Testis (tissue), 5 donors: Measurements from ENCODE around the gene SLC25A25. TPM values are rescaled to one million over a fixed set of nuclear protein-coding genes. Genes with fewer than 3 reads are reported as not detected.
A peak's percentile ranks its signal among the peaks of the same experiment; 100 is the strongest.
"Not testable (repeated sequence)": the region's sequence is repeated elsewhere in the genome, so short reads cannot be mapped to it uniquely, and the experiment has no call there.

Experiments used
- DNase-seq: peaks from one replicate; pipeline ENCODE4 v3.0.0-alpha.2; 2019
- H3K27ac ChIP-seq, 2 donors: fragments of 200-600 bp; sonication (generic); one replicate each; pipeline ENCODE4 v1.5.1; 2019
- H3K27me3 ChIP-seq: fragments of 200-600 bp; sonication (generic); one replicate; pipeline ENCODE4 v1.5.1; 2019
- H3K36me3 ChIP-seq: fragments of 200-600 bp; sonication (generic); one replicate; pipeline ENCODE4 v1.5.1; 2017; ENCODE audit warnings: low read depth; ENCODE audit errors: missing control alignments
- H3K4me1 ChIP-seq: fragments of 200-600 bp; sonication (generic); one replicate; pipeline ENCODE4 v1.5.1; 2019
- H3K4me3 ChIP-seq, 2 donors: fragments of 200-600 bp; sonication (generic); one replicate each; pipeline ENCODE4 v1.5.1; 2017 to 2019
- H3K9me3 ChIP-seq: fragments of 200-600 bp; sonication (generic); one replicate; pipeline ENCODE4 v1.5.1; 2017
- CTCF ChIP-seq, 3 experiments: fragments of 450-650 bp in 2 of 3; fragments of 200-600 bp in 1 of 3; sonication (generic) in 1 of 3; IDR thresholded peaks; one replicate each; pipeline ENCODE4 v1.5.1; 2016 to 2019; ENCODE audit warnings: antibody characterized with exemption in 3 of 3, mild to moderate bottlenecking in 2 of 3, moderate library complexity in 1 of 3
- POLR2A ChIP-seq: fragments of 450-650 bp; IDR thresholded peaks from one replicate; pipeline ENCODE4 v1.6.1; 2017; ENCODE audit warnings: antibody characterized with exemption, mild to moderate bottlenecking, moderate library complexity
- WGBS, 2 donors: methylation state at CpG; one replicate each; pipeline ENCODE4 v1.1.5; 2018; 5-methylcytosine and 5-hydroxymethylcytosine counted together
- intact Hi-C: fragments of 100-400 bp; cut with DNase I; formaldehyde crosslinking; loops from one replicate; pipeline ENCODE4 v1.15.1; 2023; ENCODE audit warnings: low total_unique reads
- long read RNA-seq, 2 donors: transcript quantifications; one replicate each; lab custom pipeline, GENCODE V29; 2026
- polyA plus RNA-seq: library from polyadenylated mRNA; stranded (reverse); fragments of 350-450 nt; fragmentation: Illumina TruSeq; extraction: RNeasy Lipid Tissue Mini Kit (QIAGEN cat#74804); gene quantifications from one replicate; pipeline ENCODE4 v1.2.3, GENCODE V29; 2014; ENCODE audit warnings: low read depth, low replicate concordance; ENCODE audit not compliant: insufficient read depth
- total RNA-seq, 2 donors: library from RNA; depleted of rRNA; stranded (reverse); fragments of >200 nt; gene quantifications; one replicate each; pipeline ENCODE4 v1.2.3, GENCODE V29; 2016

Gene SLC25A25
- total RNA-seq (10 to 100 TPM; 19.1 to 21.1 TPM), polyA plus RNA-seq (15.0 TPM)
- long read RNA-seq, donor 1, partial matches to known transcripts = 18 of 24 reads
- long read RNA-seq, donor 1, other reads (novel, unspliced or antisense) = 0 of 24 reads
- long read RNA-seq, donor 2, partial matches to known transcripts = 5 of 10 reads
- long read RNA-seq, donor 2, other reads (novel, unspliced or antisense) = 0 of 10 reads

GRCh38 chr9:128067645-128068385 is at the start of gene SLC25A25:
Gene SLC25A25, plus strand, starts transcription at chr9:128068232. Its CDS starts 88 bp downstream, at chr9:128068320.
- H3K27me3 ChIP-seq = no peaks in the 10 kb centered on the region
- WGBS, 2 donors = 0 to 2% methylated on average over 20 to 43 of the region's 67 CpGs
- intact Hi-C loops = no loop called here
- peak; percentile 100 for DNase-seq
- TF ChIP-seq CTCF (IDR thresholded peaks at IDR 0.05) (no peak), POLR2A (peak; percentile 32)
- peaks cover 37% of the 10 kb centered on the region for H3K4me1 ChIP-seq
- no peaks in the 10 kb centered on the region for H3K9me3 ChIP-seq
- H3K27ac ChIP-seq = peak within 1 kb of the TSS; percentile 82 to 100
- H3K4me3 ChIP-seq = peak within 1 kb of the TSS; percentile 85 to 90
- H3K36me3 ChIP-seq = no peaks in the 10 kb centered on the region

GRCh38 chr9:128020692-128021091 is 47.3 kb upstream of the SLC25A25 start:
- Histone ChIP-seq H3K27ac (no peak overlapping the region), H3K27me3 (no peaks in the 10 kb centered on the region), H3K9me3 (no peaks in the 10 kb centered on the region), H3K4me1 (no peaks in the 10 kb centered on the region), H3K4me3 (no peak overlapping the region), H3K36me3 (no peaks in the 10 kb centered on the region)
- 91 to 92% methylated on average over 4 of the region's 4 CpGs for WGBS, 2 donors
- TF ChIP-seq CTCF (IDR thresholded peaks at IDR 0.05) = no peak
- no peak for TF ChIP-seq POLR2A
- intact Hi-C loops = no loop called here
- DNase-seq = no peak

GRCh38 chr9:128021098-128021497 is 46.9 kb upstream of the SLC25A25 start:
- intact Hi-C loops = no loop called here
- 80 to 92% methylated on average over 1 of the region's 1 CpG for WGBS, 2 donors

GRCh38 chr9:128022886-128023285 is 45.1 kb upstream of the SLC25A25 start:
- Histone ChIP-seq H3K4me3 (no peak overlapping the region), H3K9me3 (no peaks in the 10 kb centered on the region), H3K27me3 (no peaks in the 10 kb centered on the region), H3K36me3 (no peaks in the 10 kb centered on the region), H3K4me1 (peaks cover 4% of the 10 kb centered on the region), H3K27ac (no peak overlapping the region)
- TF ChIP-seq CTCF (IDR thresholded peaks at IDR 0.05) (no peak), POLR2A (no peak)
- intact Hi-C loops = no loop called here
- no peak for DNase-seq
- WGBS, 2 donors = 72 to 73% methylated on average over 2 of the region's 2 CpGs

More at GRCh38 chr9:128021098-128021497, 46.9 kb upstream of the SLC25A25 start:
- no peaks in the 10 kb centered on the region for H3K27me3 ChIP-seq
- H3K9me3 ChIP-seq = no peaks in the 10 kb centered on the region
- H3K4me1 ChIP-seq = no peaks in the 10 kb centered on the region
- DNase-seq = no peak
- H3K4me3 ChIP-seq = no peak overlapping the region
- H3K27ac ChIP-seq = no peak overlapping the region
- no peak for TF ChIP-seq POLR2A
- TF ChIP-seq CTCF (IDR thresholded peaks at IDR 0.05) = no peak
- no peaks in the 10 kb centered on the region for H3K36me3 ChIP-seq

- H3K4me1 ChIP-seq, intact Hi-C loops: not testable (repeated sequence)
Observed at GRCh38 chr9:128023671-128024070, 44.4 kb upstream of the SLC25A25 start.

More at GRCh38 chr9:128023671-128024070, 44.4 kb upstream of the SLC25A25 start:
- not testable (repeated sequence) for H3K27me3 ChIP-seq, H3K9me3 ChIP-seq, DNase-seq, H3K36me3 ChIP-seq, H3K4me3 ChIP-seq, H3K27ac ChIP-seq
- WGBS, 2 donors = 86 to 90% methylated on average over 12 of the region's 12 CpGs
